Activated naive CD8-positive, alpha-beta T cell treated with anti-CD3 and anti-CD28 coated beads for 36 hours (primary cell): ENCODE results near the gene IGSF21. TPM values are rescaled to one million over a fixed set of nuclear protein-coding genes. Genes with fewer than 3 reads are reported as not detected.

ENCODE experiments used
- DNase-seq: peaks from one replicate; pipeline ENCODE4 v3.0.0; 2021
- H3K27ac Mint-ChIP-seq: one replicate; pipeline ENCODE4 v1.8.0; 2022; ENCODE audit warnings: mild to moderate bottlenecking, moderate library complexity, mixed read lengths
- H3K27me3 Mint-ChIP-seq: one replicate; pipeline ENCODE4 v1.8.0; 2022; ENCODE audit warnings: mild to moderate bottlenecking, mixed read lengths
- H3K36me3 Mint-ChIP-seq: one replicate; pipeline ENCODE4 v1.8.0; 2021; ENCODE audit warnings: mild to moderate bottlenecking, mixed read lengths
- H3K4me1 Mint-ChIP-seq: one replicate; pipeline ENCODE4 v1.8.0; 2021; ENCODE audit warnings: mixed read lengths
- H3K4me3 Mint-ChIP-seq: one replicate; pipeline ENCODE4 v1.8.0; 2022; ENCODE audit warnings: mild to moderate bottlenecking, moderate library complexity, mixed read lengths
- H3K9me3 Mint-ChIP-seq: one replicate; pipeline ENCODE4 v1.8.0; 2022; ENCODE audit warnings: mixed read lengths
- total RNA-seq, 2 experiments: library from RNA; stranded (reverse); gene quantifications; one replicate each; pipeline ENCODE4 v1.2.3, GENCODE V29; 2021

IGSF21 gene
- total RNA-seq, 2 experiments from 2014 or later: not detected

GRCh38 chr1:18211764-18212163 is 104.2 kb downstream of the IGSF21 start:
- H3K27ac Mint-ChIP-seq: no peak overlapping the region
- peaks cover 13% of the 10 kb centered on the region for H3K27me3 Mint-ChIP-seq
- no peak overlapping the region for H3K4me3 Mint-ChIP-seq
- H3K4me1 Mint-ChIP-seq: no peaks in the 10 kb centered on the region
- no peaks in the 10 kb centered on the region for H3K36me3 Mint-ChIP-seq
- DNase-seq: no peak
- no peaks in the 10 kb centered on the region for H3K9me3 Mint-ChIP-seq

- peaks cover 13% of the 10 kb centered on the region for H3K27me3 Mint-ChIP-seq
- no peak overlapping the region for H3K27ac Mint-ChIP-seq
- peaks cover 13% of the 10 kb centered on the region for H3K9me3 Mint-ChIP-seq
- H3K4me3 Mint-ChIP-seq: no peak overlapping the region
- H3K4me1 Mint-ChIP-seq: no peaks in the 10 kb centered on the region
- no peak for DNase-seq
- peaks cover 2% of the 10 kb centered on the region for H3K36me3 Mint-ChIP-seq
These were observed 109.9 kb downstream of the IGSF21 start for GRCh38 chr1:18217398-18218043.

- no peak overlapping the region for H3K4me3 Mint-ChIP-seq
- no peaks in the 10 kb centered on the region for H3K4me1 Mint-ChIP-seq
- H3K9me3 Mint-ChIP-seq: peaks cover 22% of the 10 kb centered on the region
- DNase-seq: no peak
- no peaks in the 10 kb centered on the region for H3K36me3 Mint-ChIP-seq
- peaks cover 50% of the 10 kb centered on the region for H3K27me3 Mint-ChIP-seq
- H3K27ac Mint-ChIP-seq: no peak overlapping the region
These were observed 122.0 kb downstream of the IGSF21 start for GRCh38 chr1:18229625-18230024.

GRCh38 chr1:18230321-18230720 is 122.7 kb downstream of the IGSF21 start:
- DNase-seq: no peak
- Mint-ChIP-seq H3K27me3 (peaks cover 56% of the 10 kb centered on the region), H3K4me1 (no peaks in the 10 kb centered on the region)

GRCh38 chr1:18230840-18231239 is 123.2 kb downstream of the IGSF21 start:
- H3K36me3 Mint-ChIP-seq: no peaks in the 10 kb centered on the region
- H3K4me1 Mint-ChIP-seq: no peaks in the 10 kb centered on the region
- peaks cover 32% of the 10 kb centered on the region for H3K9me3 Mint-ChIP-seq
- H3K27ac Mint-ChIP-seq: no peak overlapping the region
- peaks cover 60% of the 10 kb centered on the region for H3K27me3 Mint-ChIP-seq
- H3K4me3 Mint-ChIP-seq: no peak overlapping the region
- DNase-seq: no peak

More at GRCh38 chr1:18230321-18230720, 122.7 kb downstream of the IGSF21 start:
- H3K27ac Mint-ChIP-seq: no peak overlapping the region
- H3K36me3 Mint-ChIP-seq: no peaks in the 10 kb centered on the region
- H3K4me3 Mint-ChIP-seq: no peak overlapping the region
- peaks cover 27% of the 10 kb centered on the region for H3K9me3 Mint-ChIP-seq

- Mint-ChIP-seq H3K4me3 (no peak overlapping the region), H3K27ac (no peak overlapping the region), H3K27me3 (peaks cover 60% of the 10 kb centered on the region), H3K4me1 (no peaks in the 10 kb centered on the region), H3K36me3 (no peaks in the 10 kb centered on the region), H3K9me3 (peaks cover 37% of the 10 kb centered on the region)
- DNase-seq: no peak
These were observed 124.5 kb downstream of the IGSF21 start for GRCh38 chr1:18232052-18232451.

- Mint-ChIP-seq H3K4me1 (no peaks in the 10 kb centered on the region), H3K27me3 (peaks cover 57% of the 10 kb centered on the region), H3K9me3 (peaks cover 37% of the 10 kb centered on the region), H3K4me3 (no peak overlapping the region), H3K36me3 (no peaks in the 10 kb centered on the region), H3K27ac (no peak overlapping the region)
- no peak for DNase-seq
These were observed 125.7 kb downstream of the IGSF21 start for GRCh38 chr1:18233176-18233864.

- Mint-ChIP-seq H3K4me3 (no peak overlapping the region), H3K4me1 (no peaks in the 10 kb centered on the region), H3K27ac (no peak overlapping the region), H3K27me3 (peaks cover 61% of the 10 kb centered on the region), H3K36me3 (no peaks in the 10 kb centered on the region), H3K9me3 (peaks cover 37% of the 10 kb centered on the region)
- DNase-seq: peak; percentile 17
These were observed 127.2 kb downstream of the IGSF21 start for GRCh38 chr1:18234790-18235242.

- H3K9me3 Mint-ChIP-seq: peaks cover 28% of the 10 kb centered on the region
- no peak overlapping the region for H3K4me3 Mint-ChIP-seq
- no peaks in the 10 kb centered on the region for H3K36me3 Mint-ChIP-seq
- no peak overlapping the region for H3K27ac Mint-ChIP-seq
- peaks cover 47% of the 10 kb centered on the region for H3K27me3 Mint-ChIP-seq
- no peak for DNase-seq
- no peaks in the 10 kb centered on the region for H3K4me1 Mint-ChIP-seq
These were observed 129.8 kb downstream of the IGSF21 start for GRCh38 chr1:18237371-18237770.

- Mint-ChIP-seq H3K9me3 (peaks cover 22% of the 10 kb centered on the region), H3K27ac (no peak overlapping the region), H3K27me3 (peaks cover 42% of the 10 kb centered on the region)
These were observed 130.6 kb downstream of the IGSF21 start for GRCh38 chr1:18238190-18238589.

GRCh38 chr1:18239671-18240070 is 132.1 kb downstream of the IGSF21 start:
- no peak overlapping the region for H3K4me3 Mint-ChIP-seq
- no peaks in the 10 kb centered on the region for H3K36me3 Mint-ChIP-seq
- H3K4me1 Mint-ChIP-seq: no peaks in the 10 kb centered on the region
- peaks cover 35% of the 10 kb centered on the region for H3K27me3 Mint-ChIP-seq
- H3K27ac Mint-ChIP-seq: no peak overlapping the region
- no peak for DNase-seq
- H3K9me3 Mint-ChIP-seq: peaks cover 15% of the 10 kb centered on the region

More at GRCh38 chr1:18238190-18238589, 130.6 kb downstream of the IGSF21 start:
- Mint-ChIP-seq H3K4me3 (no peak overlapping the region), H3K36me3 (no peaks in the 10 kb centered on the region), H3K4me1 (no peaks in the 10 kb centered on the region)
- no peak for DNase-seq

GRCh38 chr1:18240906-18241305 is 133.3 kb downstream of the IGSF21 start:
- Mint-ChIP-seq H3K4me1 (no peaks in the 10 kb centered on the region), H3K36me3 (no peaks in the 10 kb centered on the region), H3K27me3 (peaks cover 25% of the 10 kb centered on the region), H3K27ac (no peak overlapping the region), H3K9me3 (peaks cover 5% of the 10 kb centered on the region), H3K4me3 (no peak overlapping the region)
- DNase-seq: no peak

- Mint-ChIP-seq H3K36me3 (no peaks in the 10 kb centered on the region), H3K4me1 (no peaks in the 10 kb centered on the region), H3K27me3 (peaks cover 25% of the 10 kb centered on the region), H3K27ac (no peak overlapping the region), H3K9me3 (no peaks in the 10 kb centered on the region), H3K4me3 (no peak overlapping the region)
- no peak for DNase-seq
These were observed 134.3 kb downstream of the IGSF21 start for GRCh38 chr1:18241891-18242290.

GRCh38 chr1:18243503-18244175 is 136.0 kb downstream of the IGSF21 start:
- no peak for DNase-seq
- no peaks in the 10 kb centered on the region for H3K36me3 Mint-ChIP-seq
- H3K27ac Mint-ChIP-seq: no peak overlapping the region
- no peaks in the 10 kb centered on the region for H3K4me1 Mint-ChIP-seq
- H3K27me3 Mint-ChIP-seq: peaks cover 22% of the 10 kb centered on the region
- no peak overlapping the region for H3K4me3 Mint-ChIP-seq
- H3K9me3 Mint-ChIP-seq: no peaks in the 10 kb centered on the region

GRCh38 chr1:18244762-18245161 is 137.2 kb downstream of the IGSF21 start:
- no peak for DNase-seq
- H3K9me3 Mint-ChIP-seq: no peaks in the 10 kb centered on the region
- no peak overlapping the region for H3K4me3 Mint-ChIP-seq
- H3K27ac Mint-ChIP-seq: no peak overlapping the region
- peaks cover 16% of the 10 kb centered on the region for H3K27me3 Mint-ChIP-seq
- no peaks in the 10 kb centered on the region for H3K4me1 Mint-ChIP-seq
- H3K36me3 Mint-ChIP-seq: no peaks in the 10 kb centered on the region
